CD4-positive, alpha-beta T cell treated with Interleukin-12 subunit alpha and Interleukin-12 subunit beta, for 1 hour (primary cell): ENCODE data around the gene CACNA1F.

ENCODE experiments used
- DNase-seq: peaks from one replicate; pipeline ENCODE4 v3.0.0-alpha.2; 2020

Gene CACNA1F

DNA sequence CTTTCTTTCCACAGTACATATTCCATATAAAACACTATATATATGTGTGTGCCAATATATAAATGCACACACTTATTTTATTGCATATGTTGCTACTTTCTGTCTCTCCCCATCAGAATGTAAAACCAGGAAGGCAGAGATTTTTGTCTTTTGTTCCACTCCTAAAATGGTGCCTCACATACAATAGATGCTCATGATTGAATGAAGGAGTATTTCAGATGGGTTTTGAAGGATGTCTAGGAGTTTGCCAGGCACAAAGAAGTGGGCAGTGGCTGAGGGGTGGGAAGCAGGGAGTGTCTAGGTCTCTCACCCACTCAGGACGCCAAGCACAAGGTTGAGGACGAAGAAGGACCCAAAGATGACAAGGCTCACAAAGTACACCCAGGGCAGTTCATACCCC is 5.4 kb downstream of the CACNA1F start:
- DNase-seq: no peak

GRCh38 chrX:49226946-49227345 is 6.2 kb downstream of the CACNA1F start:
- no peak for DNase-seq

- no peak for DNase-seq
These were observed 7.3 kb downstream of the CACNA1F start for GRCh38 chrX:49225858-49226257.

DNA sequence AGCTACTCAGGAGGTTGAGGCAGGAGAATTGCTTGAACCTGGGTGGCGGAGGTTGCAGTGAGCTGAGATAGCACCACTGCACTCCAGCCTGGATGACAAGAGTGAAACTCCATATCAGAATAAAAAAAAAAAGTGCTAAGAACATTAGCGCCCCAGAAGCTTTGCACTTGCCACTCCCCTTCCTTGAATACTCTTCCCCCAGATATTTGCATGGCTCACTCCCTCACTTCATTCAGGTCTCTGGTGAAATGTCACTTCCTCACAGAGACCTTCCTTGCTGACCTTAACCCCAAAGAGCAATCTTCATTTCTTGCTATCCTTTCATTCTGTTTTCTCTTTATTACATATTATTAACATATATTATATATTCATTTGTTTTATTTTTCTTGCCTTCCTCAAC is 11.3 kb downstream of the CACNA1F start:
- DNase-seq: no peak

GRCh38 chrX:49220100-49220499 is 13.0 kb downstream of the CACNA1F start:
- no peak for DNase-seq

- DNase-seq: no peak
These were observed 18.1 kb downstream of the CACNA1F start for GRCh38 chrX:49214996-49215526.

- no peak for DNase-seq
These were observed 18.7 kb downstream of the CACNA1F start for GRCh38 chrX:49214416-49214815.

DNA sequence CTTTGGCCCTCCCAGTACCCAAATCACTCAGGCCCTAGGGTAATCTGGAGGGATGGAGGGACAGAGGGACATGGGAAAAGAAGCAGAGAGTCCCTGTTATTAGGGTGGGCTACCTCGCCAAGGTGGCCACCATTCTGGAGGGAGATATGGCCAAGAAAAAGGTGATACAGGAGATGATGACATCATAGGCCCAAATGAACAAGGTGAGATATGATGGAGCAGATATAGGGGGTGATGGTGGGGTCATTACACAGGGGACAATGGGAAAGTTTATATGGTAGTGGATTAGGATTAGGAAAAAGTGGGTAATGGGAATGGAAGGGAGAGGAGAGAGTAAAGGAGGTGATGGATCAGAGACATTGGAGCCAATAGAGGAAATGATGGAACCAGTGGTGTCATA is 20.3 kb downstream of the CACNA1F start:
- DNase-seq: no peak

- DNase-seq: no peak
These were observed 20.9 kb downstream of the CACNA1F start for GRCh38 chrX:49212209-49212608.

GRCh38 chrX:49211074-49211473 is 22.1 kb downstream of the CACNA1F start:
- no peak for DNase-seq

DNA sequence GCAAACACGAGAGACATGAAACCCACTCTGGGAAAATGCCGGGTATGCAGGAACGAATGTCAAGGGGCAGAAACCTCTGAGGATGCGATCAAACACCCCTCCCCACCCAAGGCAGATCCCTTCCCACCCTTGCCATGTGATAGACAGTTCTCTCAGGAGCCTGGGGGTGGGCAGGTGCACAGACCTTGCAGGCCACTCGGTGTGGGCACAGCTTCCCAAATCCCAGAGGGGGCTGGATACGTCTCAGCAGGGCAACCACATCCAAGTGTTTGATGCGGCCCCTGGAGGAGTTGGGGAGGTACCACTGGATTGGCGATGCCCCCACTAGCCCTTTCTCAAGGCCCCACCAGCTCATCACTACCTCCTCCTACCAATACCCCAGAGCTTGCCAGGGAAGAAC is 22.7 kb downstream of the CACNA1F start:
- DNase-seq: no peak

DNA sequence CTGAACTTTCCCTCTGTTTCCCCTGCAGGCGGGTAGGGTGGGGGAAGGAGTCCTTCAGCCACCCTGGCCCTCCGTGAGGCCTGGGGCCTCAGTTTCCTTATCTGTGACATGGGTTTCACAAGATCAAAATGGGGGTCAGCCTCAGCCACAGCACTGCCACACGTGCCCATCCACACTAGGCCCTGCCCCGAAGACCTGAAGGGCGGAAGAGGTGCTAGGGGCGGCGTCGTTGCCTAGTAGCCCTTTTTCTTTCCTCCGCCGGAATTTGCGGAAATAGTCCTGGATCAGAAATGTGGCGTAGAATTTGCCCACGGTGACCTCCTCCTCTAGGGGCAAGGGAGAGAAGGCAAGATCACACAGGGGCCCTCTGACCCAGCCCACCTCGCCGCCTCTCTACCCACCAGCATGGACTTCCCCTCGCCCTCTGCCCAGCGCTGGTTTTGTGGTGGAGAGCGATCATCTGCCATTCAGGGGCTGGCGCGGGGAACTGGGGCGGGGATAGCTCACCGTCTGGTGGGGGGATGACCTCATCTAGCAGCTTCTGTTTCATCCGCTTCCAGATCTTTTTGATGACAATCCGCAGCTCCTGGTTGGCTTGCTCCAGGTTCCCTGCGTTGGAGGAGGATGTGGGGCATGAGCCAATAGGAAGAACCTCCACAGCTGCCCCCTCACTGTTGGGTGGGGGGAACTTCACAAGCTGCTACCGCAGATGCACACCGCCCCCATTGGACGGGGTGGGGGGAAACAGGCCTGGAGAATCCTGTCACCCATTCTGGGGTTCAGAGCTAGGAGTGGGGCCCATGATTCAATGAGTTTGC is 23.5 kb downstream of the CACNA1F start:
- no peak for DNase-seq

- no peak for DNase-seq
These were observed 24.7 kb downstream of the CACNA1F start for GRCh38 chrX:49208399-49208798.

- DNase-seq: no peak
These were observed 26.6 kb downstream of the CACNA1F start for GRCh38 chrX:49206543-49206942.

DNA sequence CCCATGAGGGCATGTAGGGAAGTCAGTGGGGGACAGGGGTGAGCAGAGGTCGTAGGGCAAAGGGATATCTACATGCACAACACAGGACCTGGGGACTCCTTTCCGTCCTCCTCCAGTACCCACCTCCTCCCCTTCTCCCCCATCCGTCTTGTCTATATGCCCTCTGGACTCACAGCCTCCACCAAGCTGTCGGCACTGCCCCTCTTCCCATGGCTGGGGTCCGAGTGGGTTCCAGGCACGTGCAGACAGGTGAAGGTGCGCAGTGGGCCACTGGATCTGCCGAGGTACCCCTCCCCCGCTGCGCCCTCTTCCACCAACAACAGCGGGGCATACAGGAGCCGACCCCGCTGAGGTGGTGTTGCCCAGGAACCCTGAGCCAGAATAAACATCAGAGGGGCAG is 27.7 kb downstream of the CACNA1F start:
- no peak for DNase-seq

- no peak for DNase-seq
These were observed 28.4 kb downstream of the CACNA1F start for GRCh38 chrX:49204709-49205108.

DNA sequence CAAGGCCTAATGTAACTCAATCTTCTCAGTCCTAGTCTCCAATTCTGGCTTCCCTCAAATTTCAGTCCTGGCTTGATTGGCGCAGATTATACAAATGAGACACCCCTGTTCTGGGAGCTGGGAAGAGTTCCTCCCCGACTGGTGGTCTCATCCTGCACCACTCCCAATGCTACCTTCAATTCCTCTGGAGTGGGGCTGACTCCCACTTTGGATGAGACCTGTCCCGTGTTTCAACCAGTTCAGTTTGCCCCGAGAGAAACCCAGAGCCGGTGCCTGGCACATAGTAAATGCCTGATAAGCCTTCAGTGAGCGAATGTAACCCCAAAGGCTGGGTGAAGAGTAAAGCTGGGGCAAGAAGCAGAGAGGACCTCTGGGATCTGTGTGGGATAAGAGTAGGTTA is 29.1 kb downstream of the CACNA1F start:
- DNase-seq: no peak

- no peak for DNase-seq
These were observed 29.6 kb downstream of the CACNA1F start for GRCh38 chrX:49203536-49203935.

- no peak for DNase-seq
These were observed 31.1 kb downstream of the CACNA1F start for GRCh38 chrX:49202022-49202421.

- peak; percentile 91 for DNase-seq
These were observed 33.0 kb downstream of the CACNA1F start, which contains the start of gene SYP for GRCh38 chrX:49199906-49200771. Gene SYP (minus strand): TSS chrX:49200193. CDS start chrX:49200186, 7 bp downstream.

- no peak for DNase-seq
These were observed 33.9 kb downstream of the CACNA1F start for GRCh38 chrX:49199315-49199595.

- DNase-seq: no peak
These were observed 34.4 kb downstream of the CACNA1F start for GRCh38 chrX:49198540-49199314.

- DNase-seq: no peak
These were observed 35.5 kb downstream of the CACNA1F start for GRCh38 chrX:49197543-49198087.
